HG03280 (cell line): ENCODE results near the gene CHST11.
"Not testable (repeated sequence)": the region's sequence is repeated elsewhere in the genome, so short reads cannot be mapped to it uniquely, and the experiment has no call there.

Experiments used
- ATAC-seq: cut with Tn5 transposase; IDR thresholded peaks from one replicate; pipeline ENCODE4 v1.9.1; 2021; ENCODE audit warnings: mild to moderate bottlenecking, moderate library complexity; ENCODE audit not compliant: unreplicated experiment

CHST11 gene

GRCh38 chr12:104522985-104523722, 66.4 kb downstream of the CHST11 start:
- no peak for ATAC-seq

DNA sequence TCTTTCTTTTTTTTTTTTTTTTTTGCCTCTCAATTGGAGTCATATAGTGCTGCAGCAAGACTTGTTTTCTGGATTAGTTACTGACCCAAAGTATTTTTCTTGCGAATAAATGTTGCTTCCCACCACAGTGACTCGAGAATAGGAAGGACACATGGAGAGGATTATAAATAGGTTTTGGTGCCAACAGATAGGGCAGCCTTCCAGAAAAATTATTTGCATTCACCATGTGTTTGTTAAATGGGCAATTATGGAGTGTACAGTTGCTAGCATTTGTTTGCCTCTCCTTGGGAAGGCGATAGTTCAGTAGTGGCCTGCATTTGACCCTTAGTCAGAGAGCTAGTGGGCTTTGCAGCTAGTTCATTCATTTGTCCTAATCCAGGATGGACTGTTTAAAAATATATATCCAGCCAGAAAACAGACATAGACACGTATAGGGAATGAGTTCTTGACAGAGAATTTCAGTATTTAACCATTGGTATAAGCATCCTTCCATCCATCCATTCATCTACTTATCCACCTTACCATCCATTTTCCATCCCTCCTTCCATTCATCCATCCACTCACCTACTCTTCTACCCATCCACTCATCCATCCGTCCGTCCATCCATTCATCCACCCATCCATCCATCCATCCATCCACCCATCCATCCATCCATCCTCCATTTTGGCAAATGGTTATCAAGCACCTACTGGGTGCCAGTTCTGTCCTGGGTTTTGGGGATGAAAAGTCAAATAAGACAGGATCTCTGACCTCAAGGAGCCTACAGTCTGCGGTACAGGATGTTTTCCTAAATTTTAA, 67.5 kb downstream of the CHST11 start:
- no peak for ATAC-seq

DNA sequence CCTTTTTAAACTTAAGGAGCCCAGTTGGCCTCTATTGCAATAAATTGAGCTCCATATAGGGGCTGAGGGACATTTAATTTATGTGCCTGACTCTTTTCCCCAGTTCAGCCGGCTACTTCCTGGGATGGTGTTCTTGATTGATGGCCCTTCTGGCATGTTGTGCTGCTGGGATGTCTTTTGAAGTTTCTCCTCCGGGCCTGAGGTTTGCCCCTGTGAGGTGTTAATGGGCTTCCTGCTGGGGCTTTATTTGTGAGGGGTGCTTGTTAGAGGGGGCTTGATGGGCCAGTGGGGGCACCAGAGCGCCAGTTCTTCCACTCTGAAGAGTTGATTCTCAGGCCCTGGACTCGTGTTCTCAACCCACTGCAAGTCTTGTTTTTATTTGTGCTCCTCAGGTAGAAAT, 69.6 kb downstream of the CHST11 start:
- no peak for ATAC-seq

DNA sequence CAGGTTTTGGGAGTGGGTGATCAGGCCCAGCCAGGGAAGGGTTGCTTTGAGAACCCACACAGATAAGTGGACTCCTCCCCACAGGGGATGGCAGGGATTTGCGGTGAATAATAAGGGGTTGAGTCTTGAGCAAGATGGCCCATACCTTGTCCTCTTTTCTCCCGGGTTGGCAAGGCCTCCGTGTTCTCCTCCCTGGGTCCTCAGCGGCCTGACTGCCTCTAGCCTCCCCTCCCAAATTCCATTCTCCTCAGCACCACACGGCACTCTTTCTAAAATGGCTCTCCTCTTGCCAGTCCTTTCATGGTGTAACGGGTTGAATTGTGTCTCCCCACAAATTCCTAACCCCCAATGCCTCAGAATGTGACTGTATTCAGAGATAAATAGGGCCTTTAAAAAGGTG, 70.0 kb downstream of the CHST11 start:
- ATAC-seq, result no peak

DNA sequence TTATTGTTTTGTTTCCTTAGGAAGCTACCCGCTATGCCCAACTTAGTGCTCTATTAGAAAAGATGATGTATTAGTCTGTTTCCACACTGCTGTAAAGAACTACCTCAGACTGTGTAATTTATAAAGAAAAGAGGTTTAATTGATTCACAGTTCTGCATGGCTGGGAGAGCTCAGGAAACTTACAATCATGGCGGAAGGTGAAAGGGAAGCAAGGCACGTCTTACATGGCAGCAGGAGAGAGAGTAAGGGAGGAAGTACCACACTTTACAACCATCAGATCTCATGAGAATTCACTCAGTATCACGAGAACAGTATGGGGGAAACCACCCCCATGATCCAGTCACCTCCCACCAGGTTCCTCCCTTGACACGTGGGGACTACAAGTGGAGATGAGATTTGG, 70.9 kb downstream of the CHST11 start:
- not testable (repeated sequence) for ATAC-seq

DNA sequence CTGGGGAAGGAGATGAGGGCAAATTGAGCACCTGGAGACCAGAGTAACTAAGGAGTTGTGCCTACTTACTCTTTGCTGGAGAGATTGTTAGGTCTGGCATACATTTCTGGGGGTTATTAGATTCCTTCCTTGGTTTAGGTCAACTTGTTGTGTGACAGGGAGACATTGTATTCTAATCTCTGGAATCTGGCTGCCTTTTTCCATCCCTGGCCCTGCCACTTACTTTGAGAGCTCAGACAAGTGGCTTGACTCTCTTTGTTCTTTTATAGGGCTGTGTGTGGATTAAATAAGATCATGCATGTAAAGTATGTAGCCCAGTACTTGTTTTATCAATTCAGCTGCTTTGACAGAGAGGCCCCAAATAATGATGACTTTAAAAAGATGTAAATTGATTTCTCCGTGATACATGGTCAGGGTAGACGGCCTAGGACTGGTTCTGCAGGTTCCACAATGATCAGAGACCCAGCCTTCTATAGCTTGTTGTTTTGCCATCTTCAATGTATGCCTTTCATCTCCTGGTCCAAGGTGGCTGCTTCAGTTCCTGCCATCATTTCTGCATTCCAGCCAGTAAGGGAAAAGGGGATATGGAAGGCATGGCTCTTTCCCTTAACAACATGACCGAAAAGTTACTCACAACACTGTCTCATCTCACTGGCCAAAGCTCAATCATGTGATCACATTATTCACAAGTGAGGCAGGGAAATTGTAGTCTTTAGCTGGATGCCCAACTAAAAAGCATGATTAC, 72.6 kb downstream of the CHST11 start:
- ATAC-seq, result no peak

- ATAC-seq, result no peak
These were observed 75.9 kb downstream of the CHST11 start for GRCh38 chr12:104532636-104533035.

DNA sequence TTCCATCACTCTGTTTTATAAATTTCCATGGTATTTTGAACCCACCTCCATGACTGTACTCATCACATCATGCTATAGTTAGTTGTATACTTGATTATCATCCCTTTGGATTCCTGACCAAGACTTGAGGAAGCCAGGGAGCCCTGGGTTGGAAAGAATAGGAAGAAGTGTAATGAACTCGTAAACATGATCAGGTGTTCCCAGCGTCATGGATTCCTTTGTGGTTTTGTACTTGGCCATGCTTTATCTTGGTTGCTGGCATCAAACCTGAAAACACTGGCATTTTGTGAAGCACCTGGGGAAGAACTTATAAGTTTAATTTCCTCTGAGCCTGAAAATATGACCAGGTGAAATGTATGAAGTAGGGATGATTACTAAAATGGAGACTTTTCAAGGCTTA, 76.4 kb downstream of the CHST11 start:
- no peak for ATAC-seq

- no peak for ATAC-seq
These were observed 77.6 kb downstream of the CHST11 start for GRCh38 chr12:104534162-104534856.

GRCh38 chr12:104534857-104535248, 78.1 kb downstream of the CHST11 start:
- ATAC-seq, result no peak

- no peak for ATAC-seq
These were observed 78.6 kb downstream of the CHST11 start for GRCh38 chr12:104535369-104535768.

DNA sequence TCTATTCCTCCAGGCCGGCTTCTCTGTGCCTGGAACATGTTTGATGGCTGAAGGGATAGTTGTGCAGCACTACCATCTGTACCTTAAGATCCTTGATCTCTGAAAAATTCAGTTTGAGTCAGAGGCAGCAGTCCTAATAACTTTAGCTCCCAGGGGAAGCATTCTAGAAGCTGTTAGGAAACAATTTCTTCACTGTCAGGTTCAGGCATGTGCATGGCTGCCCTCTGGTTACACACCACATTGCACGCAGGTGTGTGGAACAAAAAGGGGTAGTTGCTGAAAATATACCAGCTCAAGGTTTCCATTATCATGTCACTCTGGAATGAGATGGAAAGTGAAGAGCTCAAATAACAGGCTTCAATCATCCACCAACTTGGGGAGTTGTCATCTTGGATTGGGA, 80.1 kb downstream of the CHST11 start:
- ATAC-seq, result no peak

GRCh38 chr12:104538056-104538455, 81.3 kb downstream of the CHST11 start:
- ATAC-seq, result no peak

DNA sequence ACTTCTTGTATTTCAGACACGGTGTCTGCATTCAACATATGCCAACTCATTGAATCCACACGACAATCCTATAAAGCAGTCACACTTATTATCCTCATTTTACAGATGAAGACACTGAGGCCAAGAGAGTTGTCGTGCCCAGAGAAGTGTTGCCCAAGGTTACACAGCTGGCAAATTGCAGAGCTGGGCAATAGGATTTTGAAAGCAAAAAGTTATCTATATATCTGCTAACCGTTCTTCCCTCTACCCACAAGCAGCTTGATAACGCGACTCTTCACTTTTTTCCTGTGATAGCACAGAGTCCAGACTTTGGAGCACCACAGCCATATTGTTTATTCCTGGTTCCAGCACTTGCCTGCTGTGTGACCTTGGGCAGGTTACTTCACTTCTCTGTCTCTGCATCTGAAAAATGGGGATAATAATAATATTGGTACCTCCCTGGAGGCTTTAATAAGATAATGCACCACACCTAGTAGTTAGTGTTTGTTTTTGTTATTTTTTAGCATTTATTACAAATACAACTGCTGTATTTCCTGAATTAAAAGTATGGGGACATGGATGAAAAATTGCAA, 82.2 kb downstream of the CHST11 start:
- no peak for ATAC-seq

DNA sequence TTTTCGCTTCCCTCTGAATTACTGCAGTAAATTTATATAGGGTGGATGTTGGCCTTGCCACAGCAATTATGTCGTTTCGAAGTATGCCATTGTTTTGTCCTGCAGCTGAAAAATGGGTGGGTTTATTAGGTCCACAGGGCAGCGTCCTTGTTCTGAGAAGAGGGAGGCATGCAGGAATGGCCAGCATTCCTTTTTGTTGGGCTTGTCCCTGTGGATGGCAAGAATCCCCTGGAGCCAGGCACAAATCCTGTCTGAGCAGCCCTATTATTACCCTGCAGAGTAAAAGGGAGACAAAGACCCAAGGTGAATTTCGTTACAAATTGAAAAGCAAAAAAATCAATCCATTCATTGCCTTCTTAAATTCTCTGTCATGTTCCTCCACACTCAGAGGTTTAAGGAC, 88.1 kb downstream of the CHST11 start:
- ATAC-seq, result no peak

GRCh38 chr12:104546575-104546974, 89.8 kb downstream of the CHST11 start:
- ATAC-seq, result no peak

GRCh38 chr12:104547235-104547634, 90.5 kb downstream of the CHST11 start:
- ATAC-seq, result no peak

DNA sequence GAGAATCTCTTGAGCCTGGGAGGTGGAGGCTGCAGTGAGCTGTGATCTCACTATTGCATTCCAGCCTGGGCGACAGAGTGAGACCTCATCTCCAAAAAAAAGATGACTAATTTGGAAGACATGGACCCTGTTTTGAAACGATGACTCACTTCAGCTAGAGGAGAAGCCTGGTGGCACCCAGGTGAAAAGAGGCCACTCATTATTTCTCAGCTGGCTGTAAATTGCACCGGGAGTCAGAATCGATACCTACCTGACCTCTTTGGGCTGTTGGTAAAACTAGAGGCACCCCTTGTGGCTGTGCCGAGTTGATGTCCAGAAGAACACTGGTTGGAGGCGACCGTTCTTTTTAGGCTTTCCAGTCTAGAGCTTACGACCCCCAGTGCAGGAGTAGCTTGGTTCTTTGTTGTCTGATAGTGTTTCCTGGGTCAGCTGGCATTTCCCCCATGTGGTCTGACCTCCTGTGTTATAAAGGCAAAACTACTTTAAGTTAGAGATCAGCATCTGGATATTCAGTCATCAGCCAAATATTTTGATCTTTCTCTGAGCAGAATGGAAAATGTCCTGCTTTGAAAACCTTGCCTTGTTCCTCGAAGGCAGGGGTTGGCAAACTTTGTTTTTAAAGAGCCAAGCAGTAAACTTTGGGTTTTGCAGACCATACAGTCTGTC, 93.2 kb downstream of the CHST11 start:
- no peak for ATAC-seq

- ATAC-seq, result no peak
These were observed 94.7 kb downstream of the CHST11 start for GRCh38 chr12:104551313-104551931.

- ATAC-seq, result no peak
These were observed 96.7 kb downstream of the CHST11 start for GRCh38 chr12:104553421-104553820.
